ENCODE measurements around the gene NFYC. TPM values are rescaled to one million over a fixed set of nuclear protein-coding genes. Genes with fewer than 3 reads are reported as not detected.

Gene NFYC
- total RNA-seq, 6 donors from 2014 or later = 40.0 to 73.3 (median 50.9) TPM

GRCh38 chr1:40692429-40692895, 958 bp downstream of the NFYC start:
- Histone ChIP-seq H3K4me3 (peak overlapping the region; percentile 70 to 88 (median 80)), H3K4me1 (peaks cover 32 to 46% (median 40%) of the 10 kb centered on the region in 4 donors)
- no peak for ATAC-seq (ENCODE audit: low FRiP score in 2 of 2)

GRCh38 chr1:40693425-40693824, 1.9 kb downstream of the NFYC start:
- no peaks in the 10 kb centered on the region for H3K36me3 ChIP-seq
- TF ChIP-seq EP300 (IDR thresholded peaks at IDR 0.05) = no peak
- no peak for TF ChIP-seq POLR2AphosphoS5 (IDR thresholded peaks at IDR 0.05)
- TF ChIP-seq, protein P1, sequence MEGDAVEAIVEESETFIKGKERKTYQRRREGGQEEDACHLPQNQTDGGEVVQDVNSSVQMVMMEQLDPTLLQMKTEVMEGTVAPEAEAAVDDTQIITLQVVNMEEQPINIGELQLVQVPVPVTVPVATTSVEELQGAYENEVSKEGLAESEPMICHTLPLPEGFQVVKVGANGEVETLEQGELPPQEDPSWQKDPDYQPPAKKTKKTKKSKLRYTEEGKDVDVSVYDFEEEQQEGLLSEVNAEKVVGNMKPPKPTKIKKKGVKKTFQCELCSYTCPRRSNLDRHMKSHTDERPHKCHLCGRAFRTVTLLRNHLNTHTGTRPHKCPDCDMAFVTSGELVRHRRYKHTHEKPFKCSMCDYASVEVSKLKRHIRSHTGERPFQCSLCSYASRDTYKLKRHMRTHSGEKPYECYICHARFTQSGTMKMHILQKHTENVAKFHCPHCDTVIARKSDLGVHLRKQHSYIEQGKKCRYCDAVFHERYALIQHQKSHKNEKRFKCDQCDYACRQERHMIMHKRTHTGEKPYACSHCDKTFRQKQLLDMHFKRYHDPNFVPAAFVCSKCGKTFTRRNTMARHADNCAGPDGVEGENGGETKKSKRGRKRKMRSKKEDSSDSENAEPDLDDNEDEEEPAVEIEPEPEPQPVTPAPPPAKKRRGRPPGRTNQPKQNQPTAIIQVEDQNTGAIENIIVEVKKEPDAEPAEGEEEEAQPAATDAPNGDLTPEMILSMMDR (IDR thresholded peaks at IDR 0.05) = no peak
- TF ChIP-seq POLR2A (IDR thresholded peaks at IDR 0.05) = no peak
- 83 to 94% methylated on average over 1 of the region's 1 CpG for WGBS, 2 donors
- ATAC-seq (ENCODE audit: low FRiP score in 2 of 2) = no peak
- peaks cover 32 to 54% (median 43%) of the 10 kb centered on the region in 4 donors for H3K4me1 ChIP-seq
- H3K27ac ChIP-seq = peak overlapping the region in 2 of 4 donors; percentile 99 to 100
- no peak overlapping the region for H3K4me3 ChIP-seq
- no peaks in the 10 kb centered on the region for H3K27me3 ChIP-seq
- no peaks in the 10 kb centered on the region for H3K9me3 ChIP-seq
- DNase-seq = no peak

More at GRCh38 chr1:40692429-40692895, 958 bp downstream of the NFYC start:
- TF ChIP-seq POLR2A (IDR thresholded peaks at IDR 0.05) (no peak), EP300 (IDR thresholded peaks at IDR 0.05) (no peak), POLR2AphosphoS5 (IDR thresholded peaks at IDR 0.05) (no peak)
- TF ChIP-seq, protein P1 (IDR thresholded peaks at IDR 0.05) = no peak
- Histone ChIP-seq H3K27ac (peak overlapping the region; percentile 99 to 100 (median 100)), H3K27me3 (no peaks in the 10 kb centered on the region), H3K9me3 (no peaks in the 10 kb centered on the region), H3K36me3 (no peaks in the 10 kb centered on the region)
- DNase-seq = no peak
- 1 to 2% methylated on average over 9 of the region's 9 CpGs for WGBS, 2 donors

- DNase-seq = no peak
- Histone ChIP-seq H3K27ac (no peak overlapping the region), H3K9me3 (no peaks in the 10 kb centered on the region), H3K4me1 (peaks cover 38 to 60% (median 47%) of the 10 kb centered on the region in 4 donors), H3K4me3 (no peak overlapping the region), H3K36me3 (no peaks in the 10 kb centered on the region), H3K27me3 (no peaks in the 10 kb centered on the region)
- ATAC-seq (ENCODE audit: low FRiP score in 2 of 2) = no peak
- WGBS, 2 donors = 51 to 53% methylated on average over 2 of the region's 2 CpGs
- TF ChIP-seq, protein P1 (IDR thresholded peaks at IDR 0.05) = no peak
- no peak for TF ChIP-seq EP300 (IDR thresholded peaks at IDR 0.05)
- no peak for TF ChIP-seq POLR2A (IDR thresholded peaks at IDR 0.05)
- no peak for TF ChIP-seq POLR2AphosphoS5 (IDR thresholded peaks at IDR 0.05)
These were observed 2.9 kb downstream of the NFYC start for GRCh38 chr1:40694353-40694874.

GRCh38 chr1:40696294-40696693, 4.8 kb downstream of the NFYC start:
- ATAC-seq (ENCODE audit: low FRiP score in 2 of 2) = no peak
- TF ChIP-seq EP300 (IDR thresholded peaks at IDR 0.05) (no peak), POLR2A (IDR thresholded peaks at IDR 0.05) (no peak), POLR2AphosphoS5 (IDR thresholded peaks at IDR 0.05) (no peak)
- TF ChIP-seq, protein P1 (IDR thresholded peaks at IDR 0.05) = no peak
- 87 to 88% methylated on average over 4 of the region's 4 CpGs for WGBS, 2 donors
- Histone ChIP-seq H3K4me3 (no peak overlapping the region), H3K27me3 (no peaks in the 10 kb centered on the region), H3K9me3 (no peaks in the 10 kb centered on the region), H3K36me3 (no peaks in the 10 kb centered on the region), H3K27ac (no peak overlapping the region), H3K4me1 (peaks cover 35 to 68% (median 41%) of the 10 kb centered on the region in 4 donors)
- no peak for DNase-seq

DNA sequence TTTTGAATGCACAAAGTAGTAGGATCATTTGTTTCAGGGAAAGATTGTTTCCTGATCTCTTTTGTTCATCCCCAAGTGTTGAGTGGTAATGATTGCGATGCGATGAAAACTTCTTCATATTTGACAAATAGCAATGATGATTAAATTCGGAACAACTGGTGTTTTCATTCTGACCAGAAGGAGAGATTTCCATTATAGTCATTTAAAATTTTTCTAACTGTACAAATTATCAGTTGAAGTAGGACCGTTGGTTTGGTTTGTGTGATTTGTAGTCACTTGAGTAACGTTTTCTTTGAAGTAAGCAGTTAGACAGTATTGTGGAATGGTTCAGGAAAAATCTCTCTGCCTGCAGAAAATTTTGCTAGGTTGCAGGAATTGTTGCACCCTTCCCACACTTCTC, 5.9 kb downstream of the NFYC start:
- Histone ChIP-seq H3K27ac (no peak overlapping the region), H3K27me3 (no peaks in the 10 kb centered on the region), H3K4me3 (no peak overlapping the region), H3K4me1 (peaks cover 32 to 66% (median 44%) of the 10 kb centered on the region in 4 donors), H3K36me3 (no peaks in the 10 kb centered on the region), H3K9me3 (no peaks in the 10 kb centered on the region)
- no peak for ATAC-seq (ENCODE audit: low FRiP score in 2 of 2)
- TF ChIP-seq EP300 (IDR thresholded peaks at IDR 0.05) (no peak), POLR2AphosphoS5 (IDR thresholded peaks at IDR 0.05) (no peak), POLR2A (IDR thresholded peaks at IDR 0.05) (no peak)
- TF ChIP-seq, protein P1 (IDR thresholded peaks at IDR 0.05) = no peak
- 76 to 80% methylated on average over 5 of the region's 5 CpGs for WGBS, 2 donors
- no peak for DNase-seq
